HEK293T (cell line): Measurements from ENCODE around the gene TSPAN12.

ENCODE experiments used
- FOXK2 ChIP-seq: fragments of 450-650 bp; IDR thresholded peaks from 2 replicates; pipeline ENCODE4 v1.6.1; 2016; ENCODE audit warnings: mild to moderate bottlenecking
- FOXM1 ChIP-seq: fragments of 450-650 bp; IDR thresholded peaks from 2 replicates; pipeline ENCODE4 v1.6.1; 2017; ENCODE audit warnings: mild to moderate bottlenecking, borderline replicate concordance
- L3MBTL2 ChIP-seq: fragments of 450-650 bp; conservative IDR thresholded peaks from 2 replicates; pipeline ENCODE4 v1.6.1; 2016; ENCODE audit warnings: mild to moderate bottlenecking
- LEF1 ChIP-seq: fragments of 450-650 bp; IDR thresholded peaks from 2 replicates; pipeline ENCODE4 v1.6.1; 2017; ENCODE audit warnings: mild to moderate bottlenecking, borderline replicate concordance
- SP1 ChIP-seq: fragments of 450-650 bp; IDR thresholded peaks from 2 replicates; pipeline ENCODE4 v1.6.1; 2017
- TARDBP ChIP-seq: fragments of 450-650 bp; IDR thresholded peaks from 2 replicates; pipeline ENCODE4 v1.6.1; 2016
- ZNF384 ChIP-seq: fragments of 450-650 bp; IDR thresholded peaks from 2 replicates; pipeline ENCODE4 v1.6.1; 2016
- TF ChIP-seq, protein P1 (sequence below): fragments of 450-650 bp; IDR thresholded peaks from 2 replicates; pipeline ENCODE4 v1.6.1; 2016

DNA sequence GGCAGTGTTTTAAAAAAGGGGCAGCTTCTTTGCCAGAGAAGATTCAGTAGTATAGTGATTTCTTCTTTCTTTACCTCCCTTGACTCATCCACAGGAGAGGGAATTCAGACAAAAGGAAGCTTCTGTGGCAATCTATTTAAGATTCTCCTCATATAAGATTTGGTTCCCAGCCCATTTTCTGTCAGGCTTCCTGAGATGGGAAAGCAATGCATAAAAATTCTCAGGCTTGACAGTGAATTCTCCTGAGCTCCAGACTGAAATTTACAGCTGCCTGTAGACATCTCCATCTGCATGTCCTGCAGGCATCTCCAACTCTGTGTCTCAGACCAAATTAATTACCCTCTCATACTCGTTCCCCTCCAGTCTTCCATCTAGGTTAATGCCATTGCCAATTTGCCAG, 72.8 kb downstream of the TSPAN12 start:
- TF ChIP-seq SP1 (no peak), TARDBP (no peak), L3MBTL2 (no peak), LEF1 (no peak), FOXK2 (no peak), FOXM1 (no peak), ZNF384 (no peak)
- TF ChIP-seq, protein P1, sequence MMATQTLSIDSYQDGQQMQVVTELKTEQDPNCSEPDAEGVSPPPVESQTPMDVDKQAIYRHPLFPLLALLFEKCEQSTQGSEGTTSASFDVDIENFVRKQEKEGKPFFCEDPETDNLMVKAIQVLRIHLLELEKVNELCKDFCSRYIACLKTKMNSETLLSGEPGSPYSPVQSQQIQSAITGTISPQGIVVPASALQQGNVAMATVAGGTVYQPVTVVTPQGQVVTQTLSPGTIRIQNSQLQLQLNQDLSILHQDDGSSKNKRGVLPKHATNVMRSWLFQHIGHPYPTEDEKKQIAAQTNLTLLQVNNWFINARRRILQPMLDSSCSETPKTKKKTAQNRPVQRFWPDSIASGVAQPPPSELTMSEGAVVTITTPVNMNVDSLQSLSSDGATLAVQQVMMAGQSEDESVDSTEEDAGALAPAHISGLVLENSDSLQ, result no peak
